ENCODE results near the gene LRRC42.
A peak's percentile ranks its signal among the peaks of the same experiment; 100 is the strongest.

DNA sequence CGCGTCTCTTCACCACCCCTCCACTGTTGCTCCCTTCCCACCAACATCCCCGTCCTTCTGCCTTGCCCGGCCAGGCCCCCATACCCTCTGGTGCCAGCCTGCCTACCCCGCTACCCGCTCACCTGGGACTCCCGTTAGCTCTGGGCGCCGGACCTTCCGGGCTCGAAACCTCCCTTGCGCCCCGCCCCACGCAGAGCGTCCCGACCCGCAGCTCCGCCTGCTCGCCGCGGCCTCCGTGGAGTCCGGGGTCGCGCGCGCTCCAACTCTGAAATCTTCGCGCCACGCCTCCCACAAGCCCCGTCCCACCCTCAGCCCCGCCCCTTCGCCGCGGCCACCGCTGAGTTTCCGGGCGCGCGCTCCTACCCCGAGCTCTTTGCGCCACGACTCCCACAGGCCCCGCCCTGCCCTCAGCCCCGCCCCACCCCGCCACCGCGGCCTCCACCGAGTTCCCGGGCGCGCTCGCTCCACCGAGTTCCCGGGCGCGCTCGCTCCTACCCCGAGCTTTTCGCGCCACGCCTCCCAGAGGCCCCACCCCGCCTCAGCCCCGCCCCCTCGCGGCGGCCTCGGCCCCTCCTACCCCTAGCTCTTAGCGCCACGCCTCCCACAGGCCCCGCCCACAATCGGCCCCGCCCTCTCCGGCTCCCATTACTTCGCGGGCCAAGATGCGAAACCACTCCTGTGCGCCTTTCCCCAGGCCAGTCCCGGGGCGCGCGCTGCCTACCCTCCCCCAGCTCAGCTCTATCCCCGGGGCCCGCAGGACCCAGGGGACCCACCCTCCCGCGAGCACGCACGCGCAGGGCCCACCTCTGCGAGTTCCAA lies 508 bp upstream of the LRRC42 start, which contains the start of gene IFT25:
- TF ChIP-seq YY1 (IDR thresholded peaks at IDR 0.05; ENCODE audit: low read depth, low read length) (peak; percentile 52), POLR2A (IDR thresholded peaks at IDR 0.05; ENCODE audit: low read depth, low read length) (peak; percentile 91), NFIC (IDR thresholded peaks at IDR 0.05; ENCODE audit: low read depth, low read length) (no peak), TAF1 (IDR thresholded peaks at IDR 0.05; ENCODE audit: borderline replicate concordance, low read depth, low read length) (peak; percentile 74; the same call in 1 of the 2 replicates), SP1 (IDR thresholded peaks at IDR 0.05; ENCODE audit: low read depth, low read length) (peak; percentile 53), CHD4 (IDR thresholded peaks at IDR 0.05) (no peak)
- TF ChIP-seq, protein P1, sequence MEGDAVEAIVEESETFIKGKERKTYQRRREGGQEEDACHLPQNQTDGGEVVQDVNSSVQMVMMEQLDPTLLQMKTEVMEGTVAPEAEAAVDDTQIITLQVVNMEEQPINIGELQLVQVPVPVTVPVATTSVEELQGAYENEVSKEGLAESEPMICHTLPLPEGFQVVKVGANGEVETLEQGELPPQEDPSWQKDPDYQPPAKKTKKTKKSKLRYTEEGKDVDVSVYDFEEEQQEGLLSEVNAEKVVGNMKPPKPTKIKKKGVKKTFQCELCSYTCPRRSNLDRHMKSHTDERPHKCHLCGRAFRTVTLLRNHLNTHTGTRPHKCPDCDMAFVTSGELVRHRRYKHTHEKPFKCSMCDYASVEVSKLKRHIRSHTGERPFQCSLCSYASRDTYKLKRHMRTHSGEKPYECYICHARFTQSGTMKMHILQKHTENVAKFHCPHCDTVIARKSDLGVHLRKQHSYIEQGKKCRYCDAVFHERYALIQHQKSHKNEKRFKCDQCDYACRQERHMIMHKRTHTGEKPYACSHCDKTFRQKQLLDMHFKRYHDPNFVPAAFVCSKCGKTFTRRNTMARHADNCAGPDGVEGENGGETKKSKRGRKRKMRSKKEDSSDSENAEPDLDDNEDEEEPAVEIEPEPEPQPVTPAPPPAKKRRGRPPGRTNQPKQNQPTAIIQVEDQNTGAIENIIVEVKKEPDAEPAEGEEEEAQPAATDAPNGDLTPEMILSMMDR (IDR thresholded peaks at IDR 0.05 in 2 of 3, conservative IDR thresholded peaks at IDR 0.05 in 1 of 3; ENCODE audit: control insufficient read depth in 2 of 3, extremely low read depth in 1 of 3, insufficient read depth in 1 of 3, low read depth in 3 of 3, low read length in 3 of 3), result no peak
